HG02798 (cell line): ENCODE data around the gene MRO.

Experiments used
- ATAC-seq: cut with Tn5 transposase; IDR thresholded peaks from one replicate; pipeline ENCODE4 v1.9.1; 2021; ENCODE audit warnings: mild to moderate bottlenecking; ENCODE audit not compliant: unreplicated experiment, poor library complexity

The MRO gene

DNA sequence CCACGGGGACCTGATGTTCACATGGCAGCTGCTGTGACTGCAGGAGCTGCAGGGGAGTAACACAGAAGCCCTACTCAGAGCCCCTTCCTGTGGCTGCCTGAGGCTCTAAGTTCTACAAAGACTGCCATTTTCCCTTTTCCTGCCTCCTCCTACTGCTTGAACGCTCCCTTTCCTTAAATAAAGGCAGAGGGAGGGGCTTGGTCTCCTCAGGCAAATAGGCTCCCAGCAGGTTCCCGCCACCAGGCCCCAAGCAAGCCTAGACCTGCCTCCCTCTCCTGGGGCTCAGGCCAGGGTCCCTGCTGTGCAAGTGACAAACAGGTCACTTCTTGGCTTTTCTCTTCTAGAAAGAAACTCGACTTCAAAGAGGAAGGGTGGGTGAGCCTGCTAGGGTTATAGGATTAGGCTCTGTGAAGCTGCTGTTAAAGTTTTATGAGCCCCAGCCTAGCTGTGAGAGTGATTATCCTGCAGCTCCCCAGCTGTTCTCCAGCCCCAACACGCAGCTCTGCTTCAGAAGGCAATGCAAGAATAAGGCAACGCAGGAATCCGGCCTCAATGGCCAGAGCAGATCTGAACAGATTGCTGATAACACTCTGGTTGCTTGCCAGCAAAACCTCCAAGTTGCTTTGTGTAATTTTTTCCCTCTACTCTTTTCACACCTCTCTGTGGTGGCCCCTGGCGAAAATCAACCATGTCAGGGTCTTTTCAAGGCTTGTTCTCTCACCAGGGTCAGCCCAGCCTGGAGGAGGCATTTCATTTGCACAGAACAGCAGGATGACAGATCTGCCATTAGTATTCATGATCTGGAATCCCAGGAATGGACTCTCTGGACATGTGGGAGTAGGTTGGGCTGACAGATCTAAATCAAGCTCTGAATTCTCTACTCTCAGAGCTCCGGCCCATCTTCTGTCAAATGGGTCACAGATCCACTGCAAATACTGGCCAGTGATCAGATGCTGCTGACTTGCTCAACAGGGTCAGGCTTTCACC is 71.3 kb downstream of the MRO start:
- no peak for ATAC-seq

DNA sequence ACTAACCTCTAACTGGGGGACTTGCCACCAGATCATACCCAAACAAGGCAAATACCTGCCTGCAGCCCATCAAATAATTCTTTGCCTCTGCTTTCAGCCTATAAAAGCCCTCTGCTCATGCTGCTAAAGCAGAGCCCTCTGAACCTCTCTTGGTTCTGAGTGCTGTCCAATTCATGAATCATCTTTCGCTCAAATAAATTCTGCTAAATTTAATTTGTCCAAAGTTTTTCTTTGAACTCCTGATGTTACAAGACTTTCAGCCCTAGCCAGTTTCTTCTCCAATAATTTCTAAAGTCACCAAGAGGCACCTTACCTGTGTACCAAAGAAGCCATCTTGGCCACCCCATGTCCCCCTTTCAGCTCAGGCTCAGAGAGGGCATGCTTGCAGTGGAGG is 72.0 kb downstream of the MRO start:
- ATAC-seq = no peak

DNA sequence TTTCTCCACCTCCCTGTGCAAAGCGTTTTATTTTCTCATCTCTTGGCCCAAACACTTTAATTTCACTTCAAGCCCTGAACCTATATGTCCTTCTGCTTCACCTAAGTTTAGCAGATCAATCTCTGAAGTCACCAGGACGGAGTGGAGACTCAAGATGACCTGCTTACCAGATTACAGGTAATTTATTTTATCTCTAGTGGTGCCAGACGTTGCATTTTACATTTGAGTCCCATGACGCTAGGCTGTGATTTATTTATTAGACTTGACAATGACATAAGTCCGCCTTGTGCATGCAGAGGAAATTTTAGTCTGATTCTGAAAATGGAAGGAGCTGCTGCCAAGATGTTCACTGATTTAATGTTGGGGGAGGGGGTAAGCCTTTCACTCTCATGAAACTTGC is 73.9 kb downstream of the MRO start:
- ATAC-seq = no peak
